A549 (cell line): ENCODE data around the gene DACT3. TPM values are rescaled to one million over a fixed set of nuclear protein-coding genes. Genes with fewer than 3 reads are reported as not detected.

Source experiments
- ATAC-seq, 2 experiments: fragments of 200-7000 bp in 1 of 2; fragments of >200 bp in 1 of 2; cut with Nextera tagmentation in 1 of 2; cut with Tn5 transposase in 1 of 2; 3 replicates each; pipeline versions ENCODE4 v1.8.0 to v1.9.1; 2018 to 2020; ENCODE audit warnings: mild to moderate bottlenecking in 1 of 2, moderate library complexity in 1 of 2
- CTCF ChIA-PET: fragments of 300-600 bp; sonication (Branson Sonifier 250); formaldehyde crosslinking; extraction: SDS; loops from one replicate; lab custom pipeline; 2021; ENCODE audit warnings: antibody characterized with exemption, inconsistent platforms; lab: Yijun Ruan, JAX
- POLR2A ChIA-PET: fragments of 350-600 bp; formaldehyde crosslinking; extraction: SDS; loops from one replicate; lab custom pipeline; 2021; ENCODE audit warnings: antibody characterized with exemption, inconsistent platforms; lab: Yijun Ruan, JAX
- DNase-seq, 2 experiments: peaks; one replicate each; pipeline versions ENCODE4 v3.0.0 to v3.0.0-alpha.2; 2011 to 2016; ENCODE audit warnings: low read depth in 1 of 2, low spot score in 1 of 2
- FAIRE-seq: peaks from 2 replicates; lab custom pipeline; 2011; peaks lifted over from hg19 to GRCh38; lab: Jason Lieb, UNC
- H3K27ac ChIP-seq, 2 experiments: fragments of >200 bp; sonication (Bioruptor Twin); formaldehyde crosslinking; 3 replicates each; pipeline ENCODE4 v1.5.1; 2016 to 2017
- H3K4me1 ChIP-seq: fragments of >200 bp; sonication (Bioruptor Twin); formaldehyde crosslinking; 3 replicates; pipeline ENCODE4 v1.6.1; 2016
- H3K4me2 ChIP-seq: fragments of >200 bp; sonication (Bioruptor Twin); formaldehyde crosslinking; 3 replicates; pipeline ENCODE4 v1.6.1; 2016
- H3K4me3 ChIP-seq: fragments of >200 bp; sonication (Bioruptor Twin); formaldehyde crosslinking; 3 replicates; pipeline ENCODE4 v1.5.1; 2016
- H3K9me3 ChIP-seq: fragments of >200 bp; sonication (Bioruptor Twin); formaldehyde crosslinking; 3 replicates; pipeline ENCODE4 v1.6.1; 2016
- ATOH8 ChIP-seq: fragments of 250-450 bp; sonication (Bioruptor Pico); IDR thresholded peaks from 2 replicates; pipeline ENCODE4 v1.5.0; 2020; ENCODE audit warnings: low read depth, mild to moderate bottlenecking, moderate library complexity
- BCL3 ChIP-seq: fragments of >200 bp; sonication (Bioruptor Twin); formaldehyde crosslinking; IDR thresholded peaks from 3 replicates; pipeline ENCODE4 v1.6.1; 2016
- BHLHE40 ChIP-seq: IDR thresholded peaks from 2 replicates; pipeline ENCODE4 v1.6.1; 2012; ENCODE audit warnings: low read depth, low read length, inconsistent platforms
- CBX8 ChIP-seq: fragments of 200-600 bp; sonication (generic); IDR thresholded peaks from 2 replicates; pipeline ENCODE4 v1.6.1; 2016
- CHD2 ChIP-seq: fragments of 150-350 bp; IDR thresholded peaks from 2 replicates; pipeline ENCODE4 v1.6.1; 2014; ENCODE audit warnings: low read length; ENCODE audit not compliant: partially characterized antibody
- CTCF ChIP-seq: fragments of >200 bp; sonication (Bioruptor Twin); formaldehyde crosslinking; IDR thresholded peaks from 3 replicates; pipeline ENCODE4 v1.5.1; 2016
- EHF ChIP-seq: fragments of 250-450 bp; sonication (Bioruptor Pico); IDR thresholded peaks from 2 replicates; pipeline ENCODE4 v1.5.0; 2020; ENCODE audit warnings: mild to moderate bottlenecking
- ELK1 ChIP-seq: fragments of 150-350 bp; IDR thresholded peaks from 2 replicates; pipeline ENCODE4 v1.6.1; 2014; ENCODE audit warnings: low read depth, mild to moderate bottlenecking, low read length
- EP300 ChIP-seq, 2 experiments: fragments of >200 bp; sonication (Bioruptor Twin); formaldehyde crosslinking; IDR thresholded peaks; 2 replicates in 1 of 2; 3 replicates in 1 of 2; pipeline ENCODE4 v1.6.1; 2016 to 2017
- ESRRA ChIP-seq: fragments of 150-350 bp; IDR thresholded peaks from 2 replicates; pipeline ENCODE4 v1.6.1; 2014; ENCODE audit warnings: mild to moderate bottlenecking, low read length, borderline replicate concordance
- FOXS1 ChIP-seq: fragments of 250-450 bp; sonication (Bioruptor Pico); IDR thresholded peaks from 2 replicates; pipeline ENCODE4 v1.5.0; 2020; ENCODE audit warnings: mild to moderate bottlenecking, moderate library complexity
- GATA3 ChIP-seq: IDR thresholded peaks from 2 replicates; pipeline ENCODE4 v1.6.1; 2012; ENCODE audit warnings: borderline replicate concordance
- HDAC2 ChIP-seq: fragments of 200-600 bp; sonication (generic); IDR thresholded peaks from 2 replicates; pipeline ENCODE4 v1.6.1; 2016
- HOXB13 ChIP-seq: fragments of 250-450 bp; sonication (Bioruptor Pico); IDR thresholded peaks from 2 replicates; pipeline ENCODE4 v1.5.0; 2020; ENCODE audit warnings: low read depth, mild to moderate bottlenecking, moderate library complexity
- JUN ChIP-seq, 2 experiments: fragments of >200 bp; sonication (Bioruptor Twin); formaldehyde crosslinking; IDR thresholded peaks; 2 replicates in 1 of 2; 3 replicates in 1 of 2; pipeline ENCODE4 v1.6.1; 2016 to 2017
- JUNB ChIP-seq: fragments of >200 bp; sonication (Bioruptor Twin); formaldehyde crosslinking; IDR thresholded peaks from 2 replicates; pipeline ENCODE4 v1.6.1; 2016
- KDM1A ChIP-seq: fragments of 200-600 bp; sonication (generic); IDR thresholded peaks from 2 replicates; pipeline ENCODE4 v1.6.1; 2016; ENCODE audit warnings: low read depth, mild to moderate bottlenecking
- NFE2L2 ChIP-seq: fragments of 150-350 bp; conservative IDR thresholded peaks from 2 replicates; pipeline ENCODE4 v1.6.1; 2014; ENCODE audit warnings: low read length
- NR3C1 ChIP-seq: fragments of >200 bp; sonication (Bioruptor Twin); formaldehyde crosslinking; IDR thresholded peaks from 3 replicates; pipeline ENCODE4 v1.6.1; 2017
- RAD21 ChIP-seq, 2 experiments: fragments of >200 bp in 1 of 2; sonication (Bioruptor Twin) in 1 of 2; formaldehyde crosslinking in 1 of 2; IDR thresholded peaks in 1 of 2; conservative IDR thresholded peaks in 1 of 2; 2 replicates in 1 of 2; 3 replicates in 1 of 2; pipeline ENCODE4 v1.6.1; 2012 to 2018; ENCODE audit warnings: inconsistent platforms in 1 of 2
- RFX5 ChIP-seq: fragments of 450-650 bp; IDR thresholded peaks from 2 replicates; pipeline ENCODE4 v1.7.1; 2014; ENCODE audit warnings: antibody characterized with exemption, mild to moderate bottlenecking, moderate library complexity
- SMC3 ChIP-seq: fragments of >200 bp; sonication (Bioruptor Twin); formaldehyde crosslinking; IDR thresholded peaks from 3 replicates; pipeline ENCODE4 v1.6.1; 2018; ENCODE audit warnings: inconsistent platforms
- SREBF2 ChIP-seq: fragments of 450-650 bp; IDR thresholded peaks from 2 replicates; pipeline ENCODE4 v1.6.1; 2014; ENCODE audit warnings: mild to moderate bottlenecking, moderate library complexity
- TFCP2L1 ChIP-seq: fragments of 250-450 bp; sonication (Bioruptor Pico); IDR thresholded peaks from 2 replicates; pipeline ENCODE4 v1.5.0; 2021; ENCODE audit warnings: mild to moderate bottlenecking
- ZC3H11A ChIP-seq: fragments of 450-650 bp; IDR thresholded peaks from 2 replicates; pipeline ENCODE4 v1.6.1; 2014; ENCODE audit warnings: antibody characterized with exemption, mild to moderate bottlenecking
- ZNF302 ChIP-seq: fragments of 250-450 bp; sonication (Bioruptor Pico); IDR thresholded peaks from 2 replicates; pipeline ENCODE4 v1.9.0; 2021; ENCODE audit warnings: inconsistent platforms, mild to moderate bottlenecking, moderate library complexity
- ZSCAN20 ChIP-seq: fragments of 250-450 bp; sonication (Bioruptor Pico); IDR thresholded peaks from 2 replicates; pipeline ENCODE4 v1.8.0; 2022; ENCODE audit warnings: mild to moderate bottlenecking, moderate library complexity
- WGBS: methylation state at CpG from one replicate; pipeline ENCODE4 v1.1.6; 2017; ENCODE audit errors: missing lambda C conversion rate; 5-methylcytosine and 5-hydroxymethylcytosine counted together
- polyA plus RNA-seq, 4 experiments: library from polyadenylated mRNA; depleted of rRNA in 3 of 4; stranded (reverse); fragments of >200 nt; fragmentation: RNase III in 1 of 4; extraction: RNeasy Plus Mini Kit Qiagen cat#74134 plus additional on column Dnase treatment in 1 of 4; gene quantifications; 2 replicates in 3 of 4; 3 replicates in 1 of 4; pipeline ENCODE4 v1.2.3, GENCODE V29; 2011 to 2017

DACT3 gene
- polyA plus RNA-seq, 2 of the 4 experiments (the other 2 are of a cell fraction), result 0.32 to 0.36 TPM

GRCh38 chr19:46614114-46614722, 46.8 kb downstream of the DACT3 start:
- POLR2A ChIA-PET, result interaction anchor here (1.0 kb wide), 2 partner anchors 14 to 47 kb away, joined by 4 to 5 read pairs; partner anchors contain the start of gene DACT3

GRCh38 chr19:46613525-46613924, 47.5 kb downstream of the DACT3 start:
- ATAC-seq, result no peak
- no peak for FAIRE-seq
- DNase-seq, result no peak
- no peak overlapping the region for H3K4me2 ChIP-seq
- H3K4me1 ChIP-seq, result 0 out of 3 replicates have a peak, but pooled peaks cover 8% of the 10 kb centered on the region
- no peaks in the 10 kb centered on the region for H3K9me3 ChIP-seq
- no peak overlapping the region for H3K27ac ChIP-seq
- TF ChIP-seq ZSCAN20 (no peak), ESRRA (no peak), EP300 (IDR thresholded peaks at IDR 0.05) (no peak), KDM1A (no peak), JUN (IDR thresholded peaks at IDR 0.05) (no peak), SREBF2 (no peak), BHLHE40 (no peak), CHD2 (no peak), HOXB13 (CRISPR knock-in tag) (no peak), NR3C1 (no peak), CTCF (no peak), ZNF302 (no peak)
- H3K4me3 ChIP-seq, result no peak overlapping the region
- ChIA-PET CTCF (interaction anchor here (0.7 to 34.1 kb wide), 36 partner anchors 6 to 227 kb away, joined by 3 to 737 read pairs (median 6); partner anchors contain the start of genes CALM3, DACT3, GNG8 and PTGIR), POLR2A (interaction anchor here (1.0 kb wide), 2 partner anchors 13 to 48 kb away, joined by 4 to 5 read pairs; partner anchors contain the start of gene DACT3)
- WGBS, result 84% methylated on average over 22 of the region's 22 CpGs

More at GRCh38 chr19:46614114-46614722, 46.8 kb downstream of the DACT3 start:
- H3K4me3 ChIP-seq, result no peak overlapping the region
- FAIRE-seq (peak; percentile 18), ATAC-seq (peak; percentile 80 to 92), DNase-seq (peak; percentile 86 to 97)
- no peak for TF ChIP-seq NFE2L2
- TF ChIP-seq FOXS1 (CRISPR knock-in tag), result no peak
- TF ChIP-seq TFCP2L1 (CRISPR knock-in tag), result no peak
- peak; percentile 91 for TF ChIP-seq CTCF
- peak; percentile 85 for TF ChIP-seq SMC3
- peak; percentile 79 to 84 for TF ChIP-seq RAD21 (conservative IDR thresholded peaks at IDR 0.05 in 1 of 2, IDR thresholded peaks at IDR 0.05 in 1 of 2)
- TF ChIP-seq JUNB, result no peak
- no peak for TF ChIP-seq SREBF2
- CTCF ChIA-PET, result interaction anchor here (0.7 to 34.1 kb wide), 43 partner anchors 7 to 378 kb away, joined by 3 to 737 read pairs (median 5); partner anchors contain the start of genes CALM3, DACT3, GNG8 and PTGIR
- WGBS, result 13% methylated on average over 12 of the region's 12 CpGs
- H3K4me2 ChIP-seq, result peak overlapping the region; percentile 64
- H3K9me3 ChIP-seq, result no peaks in the 10 kb centered on the region
- peak overlapping the region; percentile 18 to 52; a peak in 2 of 6 replicates for H3K27ac ChIP-seq
- H3K4me1 ChIP-seq, result 0 out of 3 replicates have a peak, but pooled peaks cover 8% of the 10 kb centered on the region

- 86% methylated on average over 6 of the region's 6 CpGs for WGBS
- H3K9me3 ChIP-seq, result no peaks in the 10 kb centered on the region
- POLR2A ChIA-PET, result interaction anchor here (0.9 to 3.4 kb wide), 2 partner anchors 11 to 502 kb away, joined by 4 to 13 read pairs; partner anchors contain the start of genes CALM3 and ZC3H4
- ATAC-seq (no peak), FAIRE-seq (no peak), DNase-seq (no peak)
- H3K4me3 ChIP-seq, result no peak overlapping the region
- H3K4me1 ChIP-seq, result 0 out of 3 replicates have a peak, but pooled peaks cover 2% of the 10 kb centered on the region
- CTCF ChIA-PET, result interaction anchor here (0.6 to 34.1 kb wide), 13 partner anchors 5 to 227 kb away, joined by 3 to 737 read pairs (median 11); partner anchors contain the start of genes CALM3, DACT3, GNG8 and PTGIR
- H3K27ac ChIP-seq, result no peak overlapping the region
- H3K4me2 ChIP-seq, result no peak overlapping the region
- no peak for TF ChIP-seq RFX5
- no peak for TF ChIP-seq EHF (CRISPR knock-in tag)
- no peak for TF ChIP-seq ZNF302
- no peak for TF ChIP-seq GATA3
- TF ChIP-seq NR3C1, result no peak
- no peak for TF ChIP-seq BCL3
- no peak for TF ChIP-seq ATOH8 (CRISPR knock-in tag)
- no peak for TF ChIP-seq ZC3H11A
- no peak for TF ChIP-seq ELK1
- no peak for TF ChIP-seq CBX8
- no peak for TF ChIP-seq HDAC2
- TF ChIP-seq NFE2L2, result no peak
Measured at GRCh38 chr19:46611776-46612175, 49.2 kb downstream of the DACT3 start.
